ENCODE results near the gene CSGALNACT2.

DNA sequence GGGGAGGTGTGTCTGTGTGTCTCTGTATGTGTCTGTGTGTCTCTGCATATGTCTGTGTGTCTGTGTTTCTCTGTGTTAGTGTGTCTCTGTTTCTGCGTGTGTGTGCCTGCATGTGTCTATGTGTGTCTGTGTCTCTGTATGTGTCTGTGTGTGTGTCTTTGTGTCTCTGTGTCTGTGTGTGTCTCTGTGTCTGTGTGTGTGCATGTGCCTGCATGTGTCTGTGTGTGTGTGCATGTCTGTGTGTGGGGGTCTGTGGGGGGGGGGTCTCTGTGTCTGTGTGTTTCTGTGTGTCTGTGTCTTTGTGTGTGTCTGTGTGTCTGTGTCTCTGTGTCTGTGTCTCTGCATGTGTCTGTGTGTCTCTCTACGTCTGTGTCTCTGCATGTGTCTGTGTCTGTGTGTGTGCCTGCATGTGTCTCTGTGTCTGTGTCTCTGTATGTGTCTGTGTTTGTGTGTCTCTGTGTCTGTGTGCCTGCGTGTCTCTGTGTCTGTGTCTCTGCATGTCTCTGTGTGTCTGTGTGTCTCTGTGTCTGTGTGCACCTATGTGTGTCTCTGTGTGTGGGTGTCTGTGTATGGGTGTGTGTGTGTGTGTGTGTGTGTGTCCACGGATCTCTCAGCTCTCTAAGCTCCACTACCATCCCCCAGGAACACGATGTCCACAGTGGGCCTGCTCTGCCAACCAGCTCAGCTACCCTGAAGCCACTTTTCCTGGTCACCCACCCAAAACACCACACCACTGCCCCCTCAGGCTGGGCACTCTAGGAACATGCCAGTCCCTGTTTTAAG is 87.0 kb downstream of the CSGALNACT2 start:
- TF ChIP-seq, protein P1, sequence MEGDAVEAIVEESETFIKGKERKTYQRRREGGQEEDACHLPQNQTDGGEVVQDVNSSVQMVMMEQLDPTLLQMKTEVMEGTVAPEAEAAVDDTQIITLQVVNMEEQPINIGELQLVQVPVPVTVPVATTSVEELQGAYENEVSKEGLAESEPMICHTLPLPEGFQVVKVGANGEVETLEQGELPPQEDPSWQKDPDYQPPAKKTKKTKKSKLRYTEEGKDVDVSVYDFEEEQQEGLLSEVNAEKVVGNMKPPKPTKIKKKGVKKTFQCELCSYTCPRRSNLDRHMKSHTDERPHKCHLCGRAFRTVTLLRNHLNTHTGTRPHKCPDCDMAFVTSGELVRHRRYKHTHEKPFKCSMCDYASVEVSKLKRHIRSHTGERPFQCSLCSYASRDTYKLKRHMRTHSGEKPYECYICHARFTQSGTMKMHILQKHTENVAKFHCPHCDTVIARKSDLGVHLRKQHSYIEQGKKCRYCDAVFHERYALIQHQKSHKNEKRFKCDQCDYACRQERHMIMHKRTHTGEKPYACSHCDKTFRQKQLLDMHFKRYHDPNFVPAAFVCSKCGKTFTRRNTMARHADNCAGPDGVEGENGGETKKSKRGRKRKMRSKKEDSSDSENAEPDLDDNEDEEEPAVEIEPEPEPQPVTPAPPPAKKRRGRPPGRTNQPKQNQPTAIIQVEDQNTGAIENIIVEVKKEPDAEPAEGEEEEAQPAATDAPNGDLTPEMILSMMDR (IDR thresholded peaks at IDR 0.05): no peak
- TF ChIP-seq, protein P2, sequence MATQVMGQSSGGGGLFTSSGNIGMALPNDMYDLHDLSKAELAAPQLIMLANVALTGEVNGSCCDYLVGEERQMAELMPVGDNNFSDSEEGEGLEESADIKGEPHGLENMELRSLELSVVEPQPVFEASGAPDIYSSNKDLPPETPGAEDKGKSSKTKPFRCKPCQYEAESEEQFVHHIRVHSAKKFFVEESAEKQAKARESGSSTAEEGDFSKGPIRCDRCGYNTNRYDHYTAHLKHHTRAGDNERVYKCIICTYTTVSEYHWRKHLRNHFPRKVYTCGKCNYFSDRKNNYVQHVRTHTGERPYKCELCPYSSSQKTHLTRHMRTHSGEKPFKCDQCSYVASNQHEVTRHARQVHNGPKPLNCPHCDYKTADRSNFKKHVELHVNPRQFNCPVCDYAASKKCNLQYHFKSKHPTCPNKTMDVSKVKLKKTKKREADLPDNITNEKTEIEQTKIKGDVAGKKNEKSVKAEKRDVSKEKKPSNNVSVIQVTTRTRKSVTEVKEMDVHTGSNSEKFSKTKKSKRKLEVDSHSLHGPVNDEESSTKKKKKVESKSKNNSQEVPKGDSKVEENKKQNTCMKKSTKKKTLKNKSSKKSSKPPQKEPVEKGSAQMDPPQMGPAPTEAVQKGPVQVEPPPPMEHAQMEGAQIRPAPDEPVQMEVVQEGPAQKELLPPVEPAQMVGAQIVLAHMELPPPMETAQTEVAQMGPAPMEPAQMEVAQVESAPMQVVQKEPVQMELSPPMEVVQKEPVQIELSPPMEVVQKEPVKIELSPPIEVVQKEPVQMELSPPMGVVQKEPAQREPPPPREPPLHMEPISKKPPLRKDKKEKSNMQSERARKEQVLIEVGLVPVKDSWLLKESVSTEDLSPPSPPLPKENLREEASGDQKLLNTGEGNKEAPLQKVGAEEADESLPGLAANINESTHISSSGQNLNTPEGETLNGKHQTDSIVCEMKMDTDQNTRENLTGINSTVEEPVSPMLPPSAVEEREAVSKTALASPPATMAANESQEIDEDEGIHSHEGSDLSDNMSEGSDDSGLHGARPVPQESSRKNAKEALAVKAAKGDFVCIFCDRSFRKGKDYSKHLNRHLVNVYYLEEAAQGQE (IDR thresholded peaks at IDR 0.05; ENCODE audit: insufficient read depth in 1 of 2, low read depth in 2 of 2, low read length in 1 of 2): no peak

Data from Panc1 (cell line).